GM12878 (cell line): ENCODE measurements around the gene ZNF469. TPM values are rescaled to one million over a fixed set of nuclear protein-coding genes. Genes with fewer than 3 reads are reported as not detected.

Source experiments
- ATAC-seq: fragments of 200-7000 bp; cut with Tn5 transposase; 3 replicates; pipeline ENCODE4 v1.9.1; 2020; ENCODE audit warnings: mild to moderate bottlenecking, moderate library complexity
- BruUV-seq: library from RNA; stranded (reverse); fragments of 400-500 nt; replicated peaks from 2 replicates; lab custom pipeline; 2021; lab: Mats Ljungman, UMichigan
- CTCF ChIA-PET: fragments of 300-600 bp; sonication (Branson Sonifier 250); formaldehyde crosslinking; extraction: SDS; loops from one replicate; lab custom pipeline; 2021; ENCODE audit warnings: inconsistent platforms; lab: Yijun Ruan, JAX
- POLR2A ChIA-PET: fragments of 350-600 bp; formaldehyde crosslinking; extraction: SDS; loops from one replicate; lab custom pipeline; 2021; ENCODE audit warnings: inconsistent platforms; lab: Charles Lee
- RAD21 ChIA-PET: fragments of 300-600 bp; sonication (Branson Sonifier 250); formaldehyde crosslinking; loops from one replicate; lab custom pipeline; 2023; ENCODE audit warnings: antibody characterized with exemption; ENCODE audit not compliant: unreplicated experiment; lab: Charles Lee
- SMC1A ChIA-PET: fragments of 300-600 bp; sonication (Branson Sonifier 250); formaldehyde crosslinking; loops from one replicate; lab custom pipeline; 2023; ENCODE audit not compliant: unreplicated experiment, uncharacterized antibody; lab: Charles Lee
- DNase-seq: peaks from one replicate; pipeline ENCODE4 v3.0.0-alpha.2; 2011; ENCODE audit warnings: low read depth, low spot score
- FAIRE-seq: peaks from 3 replicates; lab custom pipeline; 2011; peaks lifted over from hg19 to GRCh38; lab: Jason Lieb, UNC
- H2AFZ ChIP-seq: 2 replicates; pipeline ENCODE4 v1.6.0; 2011; ENCODE audit warnings: low read depth, low read length, control low read depth; ENCODE audit not compliant: control insufficient read depth
- H3K27ac ChIP-seq: 2 replicates; pipeline ENCODE4 v1.5.1; 2011; ENCODE audit warnings: control low read depth; ENCODE audit not compliant: control insufficient read depth, insufficient read depth
- H3K27me3 ChIP-seq, 2 experiments: replicated peaks in 1 of 2; 2 replicates each; pipeline versions ENCODE4 v1.6.0 to v1.6.1; 2011; ENCODE audit warnings: low read length in 1 of 2; ENCODE audit not compliant: control insufficient read depth in 2 of 2, insufficient read depth in 2 of 2
- H3K36me3 ChIP-seq, 2 experiments: 2 replicates each; pipeline ENCODE4 v1.5.1; 2011; ENCODE audit warnings: low read length in 1 of 2; ENCODE audit not compliant: control insufficient read depth in 2 of 2, insufficient read depth in 2 of 2
- H3K4me1 ChIP-seq: 2 replicates; pipeline ENCODE4 v1.6.1; 2011; ENCODE audit warnings: mild to moderate bottlenecking, low read length, moderate library complexity, mixed read lengths; ENCODE audit not compliant: control insufficient read depth, insufficient read depth
- H3K4me2 ChIP-seq: 2 replicates; pipeline ENCODE4 v1.6.0; 2011; ENCODE audit warnings: control low read depth; ENCODE audit not compliant: control insufficient read depth, insufficient read depth
- H3K4me3 ChIP-seq: fragments of 200-600 bp; sonication (generic); 2 replicates; pipeline ENCODE4 v1.5.1; 2016
- H3K79me2 ChIP-seq: 2 replicates; pipeline ENCODE4 v1.6.0; 2011; ENCODE audit warnings: low read length; ENCODE audit not compliant: control insufficient read depth, insufficient read depth
- H3K9ac ChIP-seq: 2 replicates; pipeline ENCODE4 v1.8.0; 2011; ENCODE audit warnings: low read length, control low read depth, mixed read lengths; ENCODE audit not compliant: control insufficient read depth, insufficient read depth
- H3K9me3 ChIP-seq: replicated peaks from 3 replicates; pipeline ENCODE4 v1.5.1; 2011; ENCODE audit warnings: mild to moderate bottlenecking, low read length; ENCODE audit not compliant: control insufficient read depth, insufficient read depth
- H4K20me1 ChIP-seq: 2 replicates; pipeline ENCODE4 v1.6.0; 2011; ENCODE audit not compliant: control insufficient read depth, insufficient read depth
- CHD2 ChIP-seq: IDR thresholded peaks from 2 replicates; pipeline ENCODE4 v1.6.1; 2011; ENCODE audit warnings: low read depth, low read length, improper control_type of control experiment, borderline replicate concordance
- E4F1 ChIP-seq: fragments of 450-650 bp; IDR thresholded peaks from 2 replicates; pipeline ENCODE4 v1.6.1; 2018; ENCODE audit warnings: borderline replicate concordance, mild to moderate bottlenecking; ENCODE audit not compliant: partially characterized antibody
- ESRRA ChIP-seq: IDR thresholded peaks from 2 replicates; pipeline ENCODE4 v1.6.1; 2012; ENCODE audit warnings: mild to moderate bottlenecking, low read length, improper control_type of control experiment
- FOXK2 ChIP-seq: fragments of 450-650 bp; IDR thresholded peaks from 2 replicates; pipeline ENCODE4 v1.6.1; 2017; ENCODE audit warnings: mild to moderate bottlenecking, moderate library complexity
- IKZF2 ChIP-seq, 2 experiments: fragments of 450-650 bp; IDR thresholded peaks; 2 replicates each; pipeline ENCODE4 v1.6.1; 2017; ENCODE audit warnings: mild to moderate bottlenecking in 2 of 2, moderate library complexity in 2 of 2
- KDM1A ChIP-seq: fragments of 200-600 bp; sonication (generic); IDR thresholded peaks from 2 replicates; pipeline ENCODE4 v1.6.1; 2016; ENCODE audit warnings: borderline replicate concordance
- POLR2AphosphoS2 ChIP-seq: IDR thresholded peaks from 2 replicates; pipeline ENCODE4 v1.6.1; 2011; ENCODE audit warnings: low read depth, mild to moderate bottlenecking, low read length, improper control_type of control experiment, moderate library complexity
- RCOR1 ChIP-seq: conservative IDR thresholded peaks from 2 replicates; pipeline ENCODE4 v1.6.1; 2012; ENCODE audit warnings: low read depth, low read length, improper control_type of control experiment
- RFX5 ChIP-seq: IDR thresholded peaks from 2 replicates; pipeline ENCODE4 v1.6.1; 2011; ENCODE audit warnings: low read depth, low read length, improper control_type of control experiment
- SMARCA5 ChIP-seq: fragments of 450-650 bp; IDR thresholded peaks from 2 replicates; pipeline ENCODE4 v1.6.1; 2017; ENCODE audit warnings: mild to moderate bottlenecking
- WGBS: methylation state at CpG from one replicate; pipeline ENCODE4 v1.1.6; 2016; ENCODE audit warnings: low lambda C conversion rate; ENCODE audit not compliant: insufficient replicate concordance, insufficient coverage; ENCODE audit errors: missing lambda C conversion rate; 5-methylcytosine and 5-hydroxymethylcytosine counted together
- in situ Hi-C: fragments of 300-500 bp; cut with MboI; formaldehyde crosslinking; loops from 9 replicates; pipeline ENCODE4 v1.14.3; 2018; ENCODE audit warnings: mixed read lengths
- intact Hi-C: fragments of 100-400 bp; cut with micrococcal nuclease; formaldehyde crosslinking; loops from one replicate; pipeline ENCODE4 v1.14.2; 2022; ENCODE audit not compliant: unreplicated experiment
- polyA plus RNA-seq, 11 experiments: library from polyadenylated mRNA; depleted of rRNA in 4 of 11; unstranded in 6 of 11; stranded (reverse) in 5 of 11; fragments of >200 nt; fragmentation: Nextera tagmentation in 4 of 11; fragmentation: Illumina TruSeq in 1 of 11; extraction: Ambion mirVana in 4 of 11; extraction: Trizol in 1 of 11; gene quantifications; 1 replicate in 1 of 11; 2 replicates in 10 of 11; pipeline versions ENCODE4 v1.2.1 to v1.2.3, GENCODE V29; 2011 to 2016; ENCODE audit warnings: inconsistent platforms in 2 of 11, missing spikeins in 2 of 11, low read depth in 1 of 11
- total RNA-seq, 4 experiments: library from RNA; depleted of rRNA in 3 of 4; stranded (reverse); fragments of >200 nt in 3 of 4; fragmentation: Illumina TruSeq in 1 of 4; extraction: Trizol in 1 of 4; gene quantifications; 2 replicates each; pipeline versions ENCODE4 v1.2.1 to v1.2.3, GENCODE V29; 2013 to 2021
- TF ChIP-seq, protein P1 (sequence below): IDR thresholded peaks from 2 replicates; pipeline ENCODE4 v1.6.1; 2011; ENCODE audit warnings: mild to moderate bottlenecking, low read depth, low read length, moderate library complexity; ENCODE audit not compliant: insufficient replicate concordance

The ZNF469 gene
- total and polyA plus RNA-seq, 10 of the 15 experiments (the other 5 are each of a cell fraction or from before 2014, with no cell fraction given) = 0.01 to 0.21 (median 0.04) TPM; not detected in 3

- intact Hi-C loops (no loop called here), in situ Hi-C loops (no loop called here)
- Histone ChIP-seq H3K9ac (no peak overlapping the region), H3K9me3 (no peaks in the 10 kb centered on the region; the same call in 2 of the 3 replicates), H3K27me3 (no peaks in the 10 kb centered on the region), H3K27ac (no peak overlapping the region), H3K4me2 (no peak overlapping the region), H4K20me1 (no peaks in the 10 kb centered on the region), H3K4me3 (no peak overlapping the region), H2AFZ (no peak overlapping the region), H3K36me3 (no peaks in the 10 kb centered on the region), H3K4me1 (no peaks in the 10 kb centered on the region), H3K79me2 (no peaks in the 10 kb centered on the region)
- ChIA-PET SMC1A (no interaction called here), POLR2A (no interaction called here), CTCF (no interaction called here), RAD21 (no interaction called here)
- DNase-seq (no peak), ATAC-seq (no peak), FAIRE-seq (no peak)
- BruUV-seq = no TSS peak
- WGBS = 47% methylated on average over 13 of the region's 13 CpGs
- TF ChIP-seq KDM1A = no peak
- no peak for TF ChIP-seq FOXK2
- TF ChIP-seq RCOR1 = no peak
- TF ChIP-seq ESRRA = no peak
- no peak for TF ChIP-seq IKZF2 (IDR thresholded peaks at IDR 0.05)
- TF ChIP-seq CHD2 = no peak
- no peak for TF ChIP-seq SMARCA5
- TF ChIP-seq RFX5 = no peak
- no peak for TF ChIP-seq E4F1
- TF ChIP-seq POLR2AphosphoS2 = no peak
- TF ChIP-seq, protein P1, sequence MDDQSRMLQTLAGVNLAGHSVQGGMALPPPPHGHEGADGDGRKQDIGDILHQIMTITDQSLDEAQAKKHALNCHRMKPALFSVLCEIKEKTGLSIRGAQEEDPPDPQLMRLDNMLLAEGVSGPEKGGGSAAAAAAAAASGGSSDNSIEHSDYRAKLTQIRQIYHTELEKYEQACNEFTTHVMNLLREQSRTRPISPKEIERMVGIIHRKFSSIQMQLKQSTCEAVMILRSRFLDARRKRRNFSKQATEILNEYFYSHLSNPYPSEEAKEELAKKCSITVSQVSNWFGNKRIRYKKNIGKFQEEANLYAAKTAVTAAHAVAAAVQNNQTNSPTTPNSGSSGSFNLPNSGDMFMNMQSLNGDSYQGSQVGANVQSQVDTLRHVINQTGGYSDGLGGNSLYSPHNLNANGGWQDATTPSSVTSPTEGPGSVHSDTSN = no peak
These were observed 45.2 kb upstream of the ZNF469 start for GRCh38 chr16:88337538-88337937.
